A673 (cell line): ENCODE data around the gene ADGRL3. TPM values are rescaled to one million over a fixed set of nuclear protein-coding genes. Genes with fewer than 3 reads are reported as not detected.

Experiments used
- BruUV-seq: library from RNA; stranded (reverse); fragments of 400-500 nt; replicated peaks from 2 replicates; lab custom pipeline; 2021; lab: Mats Ljungman, UMichigan
- CTCF ChIA-PET: fragments of 300-600 bp; sonication (Branson Sonifier 250); formaldehyde crosslinking; loops from one replicate; lab custom pipeline; 2022; ENCODE audit warnings: antibody characterized with exemption; lab: Charles Lee
- POLR2A ChIA-PET: fragments of 300-600 bp; sonication (Branson Sonifier 250); formaldehyde crosslinking; loops from one replicate; lab custom pipeline; 2022; ENCODE audit warnings: antibody characterized with exemption; ENCODE audit not compliant: low non-redundant PET; lab: Charles Lee
- DNase-seq: peaks from one replicate; pipeline ENCODE4 v3.0.0-alpha.2; 2015; ENCODE audit warnings: low spot score
- H3K27ac ChIP-seq: fragments of 200-600 bp; sonication (generic); 2 replicates; pipeline ENCODE4 v1.5.1; 2016; ENCODE audit warnings: mixed run types, low read depth, mild to moderate bottlenecking, mixed read lengths, antibody characterized with exemption, low read length; ENCODE audit not compliant: poor library complexity, severe bottlenecking
- H3K27me3 ChIP-seq: fragments of 200-600 bp; sonication (generic); replicated peaks from 2 replicates; pipeline ENCODE4 v1.6.1; 2017; ENCODE audit warnings: mixed run types, low read depth, mild to moderate bottlenecking, mixed read lengths, antibody characterized with exemption, low read length; ENCODE audit not compliant: insufficient read depth, poor library complexity
- H3K36me3 ChIP-seq: fragments of 200-600 bp; sonication (generic); 2 replicates; pipeline ENCODE4 v1.6.1; 2016; ENCODE audit warnings: mixed run types, mild to moderate bottlenecking, mixed read lengths, antibody characterized with exemption, low read length; ENCODE audit not compliant: insufficient read depth, poor library complexity, severe bottlenecking
- H3K4me1 ChIP-seq: fragments of 200-600 bp; sonication (generic); 2 replicates; pipeline ENCODE4 v1.6.1; 2017; ENCODE audit warnings: mixed run types, mild to moderate bottlenecking, mixed read lengths, antibody characterized with exemption, low read length; ENCODE audit not compliant: insufficient read depth, poor library complexity, severe bottlenecking
- H3K4me3 ChIP-seq: fragments of 200-600 bp; sonication (generic); 2 replicates; pipeline ENCODE4 v1.5.1; 2016; ENCODE audit warnings: low read depth, mixed run types, mild to moderate bottlenecking, mixed read lengths, low read length; ENCODE audit not compliant: poor library complexity, severe bottlenecking
- H3K9me3 ChIP-seq: fragments of 200-600 bp; sonication (generic); 2 replicates; pipeline ENCODE4 v1.6.1; 2016; ENCODE audit warnings: mixed run types, low read depth, mild to moderate bottlenecking, mixed read lengths, antibody characterized with exemption, low read length; ENCODE audit not compliant: poor library complexity, severe bottlenecking
- EZH2 ChIP-seq: fragments of 200-600 bp; sonication (generic); IDR thresholded peaks from 2 replicates; pipeline ENCODE4 v1.6.1; 2017; ENCODE audit warnings: borderline replicate concordance, low read depth, mild to moderate bottlenecking, mixed read lengths, antibody characterized with exemption, low read length; ENCODE audit not compliant: poor library complexity, severe bottlenecking
- intact Hi-C: fragments of 100-400 bp; cut with micrococcal nuclease; formaldehyde crosslinking; loops from one replicate; pipeline ENCODE4 v1.10.0; 2022; ENCODE audit not compliant: unreplicated experiment
- total RNA-seq: library from RNA; stranded (reverse); gene quantifications from 2 replicates; pipeline ENCODE4 v1.2.3, GENCODE V29; 2021
- TF ChIP-seq, protein P1 (sequence below): fragments of 300-800, 200-600 bp; sonication (generic); conservative IDR thresholded peaks from 2 replicates; pipeline ENCODE4 v1.5.1; 2017; ENCODE audit warnings: low read depth, mild to moderate bottlenecking, antibody characterized with exemption, low read length, moderate library complexity, mixed read lengths

ADGRL3 gene
- total RNA-seq, 1 experiment from 2014 or later = not detected

DNA sequence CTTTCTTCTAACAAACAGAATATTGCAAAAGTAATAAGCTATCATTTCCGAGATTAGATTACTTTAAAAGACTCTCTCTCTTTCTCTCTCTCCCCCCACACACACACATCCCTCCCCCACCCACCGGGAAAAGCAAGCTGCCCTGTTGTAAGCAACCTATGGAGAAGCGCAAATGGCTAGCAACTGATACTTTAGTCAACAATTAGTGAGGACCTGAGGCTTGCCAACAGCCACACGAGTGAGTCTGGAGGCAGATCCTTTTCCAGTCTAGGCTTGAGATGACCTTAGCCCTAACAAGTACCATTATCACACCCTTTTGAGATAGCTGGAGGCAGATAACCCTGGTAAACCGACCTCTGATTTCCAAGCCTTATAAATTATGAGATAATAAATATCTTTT lies 19.7 kb upstream of the ADGRL3 start:
- Histone ChIP-seq H3K27ac (no peak overlapping the region), H3K4me3 (no peak overlapping the region), H3K27me3 (no peaks in the 10 kb centered on the region), H3K4me1 (no peaks in the 10 kb centered on the region), H3K36me3 (no peaks in the 10 kb centered on the region), H3K9me3 (no peaks in the 10 kb centered on the region)
- no peak for DNase-seq
- ChIA-PET CTCF (no interaction called here), POLR2A (no interaction called here)
- no peak for TF ChIP-seq EZH2
- TF ChIP-seq, protein P1, sequence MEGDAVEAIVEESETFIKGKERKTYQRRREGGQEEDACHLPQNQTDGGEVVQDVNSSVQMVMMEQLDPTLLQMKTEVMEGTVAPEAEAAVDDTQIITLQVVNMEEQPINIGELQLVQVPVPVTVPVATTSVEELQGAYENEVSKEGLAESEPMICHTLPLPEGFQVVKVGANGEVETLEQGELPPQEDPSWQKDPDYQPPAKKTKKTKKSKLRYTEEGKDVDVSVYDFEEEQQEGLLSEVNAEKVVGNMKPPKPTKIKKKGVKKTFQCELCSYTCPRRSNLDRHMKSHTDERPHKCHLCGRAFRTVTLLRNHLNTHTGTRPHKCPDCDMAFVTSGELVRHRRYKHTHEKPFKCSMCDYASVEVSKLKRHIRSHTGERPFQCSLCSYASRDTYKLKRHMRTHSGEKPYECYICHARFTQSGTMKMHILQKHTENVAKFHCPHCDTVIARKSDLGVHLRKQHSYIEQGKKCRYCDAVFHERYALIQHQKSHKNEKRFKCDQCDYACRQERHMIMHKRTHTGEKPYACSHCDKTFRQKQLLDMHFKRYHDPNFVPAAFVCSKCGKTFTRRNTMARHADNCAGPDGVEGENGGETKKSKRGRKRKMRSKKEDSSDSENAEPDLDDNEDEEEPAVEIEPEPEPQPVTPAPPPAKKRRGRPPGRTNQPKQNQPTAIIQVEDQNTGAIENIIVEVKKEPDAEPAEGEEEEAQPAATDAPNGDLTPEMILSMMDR = no peak
- intact Hi-C loops = no loop called here
- BruUV-seq = no TSS peak

DNA sequence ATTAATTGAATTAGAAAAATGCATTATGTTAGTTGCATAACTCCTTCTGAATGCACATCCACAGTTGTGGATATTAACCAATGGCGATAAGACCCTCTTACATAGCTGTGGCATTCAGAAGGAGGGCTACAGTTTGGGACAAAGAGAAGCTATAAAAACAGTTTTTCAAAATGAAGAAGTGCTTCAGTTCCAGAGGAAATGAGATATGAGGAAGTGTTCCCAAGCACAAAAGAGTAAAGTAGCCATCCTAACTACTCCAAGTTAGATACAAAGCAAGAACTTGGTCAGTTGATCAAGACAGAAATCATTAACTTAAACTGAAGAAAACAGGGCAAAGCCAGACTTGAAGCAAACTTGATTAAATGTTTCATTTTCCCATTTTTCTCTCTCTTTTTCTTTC lies 17.2 kb upstream of the ADGRL3 start:
- no peaks in the 10 kb centered on the region for H3K27me3 ChIP-seq
- no peaks in the 10 kb centered on the region for H3K4me1 ChIP-seq
- CTCF ChIA-PET = no interaction called here
- no peak overlapping the region for H3K27ac ChIP-seq
- no peak for DNase-seq
- BruUV-seq = no TSS peak
- POLR2A ChIA-PET = no interaction called here
- no peaks in the 10 kb centered on the region for H3K9me3 ChIP-seq
- no peak for TF ChIP-seq EZH2
- TF ChIP-seq, protein P1 = no peak
- intact Hi-C loops = no loop called here
- no peaks in the 10 kb centered on the region for H3K36me3 ChIP-seq
- no peak overlapping the region for H3K4me3 ChIP-seq

DNA sequence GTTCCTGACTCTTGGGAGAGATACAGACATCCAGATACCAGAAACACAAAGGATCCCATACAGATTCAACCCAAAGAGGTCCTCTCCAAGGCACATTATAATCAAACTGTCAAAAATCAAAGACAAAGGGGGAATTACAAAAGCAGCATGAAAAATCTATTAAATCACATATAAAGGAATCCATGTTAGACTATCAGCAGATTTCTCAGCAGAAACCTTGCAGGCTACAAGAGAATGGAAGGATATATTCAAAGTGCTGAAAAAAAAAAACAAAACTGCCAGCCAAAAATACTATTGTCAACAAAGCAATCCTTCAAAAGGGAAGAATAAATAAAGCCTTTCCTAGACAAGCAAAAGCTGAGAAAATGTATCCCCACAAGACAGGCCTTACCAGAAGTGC lies 14.8 kb upstream of the ADGRL3 start:
- no peaks in the 10 kb centered on the region for H3K36me3 ChIP-seq
- no peaks in the 10 kb centered on the region for H3K4me1 ChIP-seq
- ChIA-PET POLR2A (no interaction called here), CTCF (no interaction called here)
- intact Hi-C loops = no loop called here
- BruUV-seq = no TSS peak
- H3K27me3 ChIP-seq = no peaks in the 10 kb centered on the region
- TF ChIP-seq, protein P1 = no peak
- TF ChIP-seq EZH2 = no peak
- no peak overlapping the region for H3K4me3 ChIP-seq
- no peaks in the 10 kb centered on the region for H3K9me3 ChIP-seq
- no peak for DNase-seq
- H3K27ac ChIP-seq = no peak overlapping the region
